ENCODE results near the gene JAK1.

GRCh38 chr1:65009724-65010420, 43.5 kb upstream of the JAK1 start:
- TF ChIP-seq CTCF (IDR thresholded peaks at IDR 0.05) (no peak), POLR2A (IDR thresholded peaks at IDR 0.05) (no peak)
